T1000 (cell line): ENCODE measurements around the gene IFT122.

Source experiments
- DNase-seq: peaks from one replicate; lab custom pipeline; 2025; ENCODE audit warnings: mixed read lengths; lab: John Stamatoyannopoulos, UW

IFT122 gene

GRCh38 chr3:129558772-129559564 lies 118.9 kb downstream of the IFT122 start:
- DNase-seq, result no peak

- DNase-seq, result no peak
These were observed 119.6 kb downstream of the IFT122 start for GRCh38 chr3:129559565-129560079.

- DNase-seq, result peak; percentile 32
These were observed 120.3 kb downstream of the IFT122 start for GRCh38 chr3:129560269-129560787.

- peak; percentile 51 for DNase-seq
These were observed 121.0 kb downstream of the IFT122 start for GRCh38 chr3:129560911-129561594.

GRCh38 chr3:129561619-129562248 lies 121.7 kb downstream of the IFT122 start:
- DNase-seq, result no peak

- DNase-seq, result no peak
These were observed 122.8 kb downstream of the IFT122 start for GRCh38 chr3:129562803-129563202.

- DNase-seq, result no peak
These were observed 123.3 kb downstream of the IFT122 start for GRCh38 chr3:129563332-129563731.

GRCh38 chr3:129563850-129564535 lies 124.0 kb downstream of the IFT122 start:
- no peak for DNase-seq

- DNase-seq, result no peak
These were observed 125.1 kb downstream of the IFT122 start for GRCh38 chr3:129564981-129565644.

GRCh38 chr3:129565902-129566301 lies 125.9 kb downstream of the IFT122 start:
- no peak for DNase-seq

GRCh38 chr3:129567176-129567705 lies 127.2 kb downstream of the IFT122 start:
- no peak for DNase-seq

GRCh38 chr3:129567939-129568338 lies 127.9 kb downstream of the IFT122 start:
- no peak for DNase-seq

- no peak for DNase-seq
These were observed 129.8 kb downstream of the IFT122 start for GRCh38 chr3:129569856-129570255.
